Body of pancreas (tissue), 4 donors: ENCODE measurements around the gene NUDT13. TPM values are rescaled to one million over a fixed set of nuclear protein-coding genes. Genes with fewer than 3 reads are reported as not detected.
A peak's percentile ranks its signal among the peaks of the same experiment; 100 is the strongest.

Source experiments
- ATAC-seq: fragments of 150-250 bp; one replicate; pipeline ENCODE4 v1.9.1; 2016
- DNase-seq, 4 donors: peaks; one replicate each; pipeline ENCODE4 v3.0.0-alpha.2; 2019
- H3K27ac ChIP-seq, 4 donors: fragments of 200-600 bp; sonication (generic); 1 replicate in 3 of 4; 2 replicates in 1 of 4; pipeline versions ENCODE4 v1.5.1 to v1.6.1; 2016 to 2019; ENCODE audit warnings: mild to moderate bottlenecking in 1 of 4, mixed read lengths in 1 of 4, moderate library complexity in 1 of 4
- H3K27me3 ChIP-seq, 2 donors: fragments of 200-600 bp; sonication (generic); one replicate each; pipeline ENCODE4 v1.6.0; 2016; ENCODE audit warnings: mild to moderate bottlenecking in 1 of 2
- H3K36me3 ChIP-seq, 2 donors: fragments of 200-600 bp; sonication (generic); replicated peaks in 1 of 2; 2 replicates each; pipeline ENCODE4 v1.5.1; 2016; ENCODE audit warnings: low read depth in 2 of 2; ENCODE audit not compliant: insufficient read depth in 1 of 2
- H3K4me1 ChIP-seq: fragments of 200-600 bp; sonication (generic); one replicate; pipeline ENCODE4 v1.6.0; 2016
- H3K4me3 ChIP-seq, 2 donors: fragments of 200-600 bp; sonication (generic); 1 replicate in 1 of 2; 2 replicates in 1 of 2; pipeline ENCODE4 v1.5.1; 2016 to 2019
- H3K9me3 ChIP-seq, 3 donors: fragments of 200-600 bp; sonication (generic); 1 replicate in 2 of 3; 2 replicates in 1 of 3; pipeline ENCODE4 v1.5.1; 2016
- CTCF ChIP-seq, 7 experiments: fragments of 450-650 bp in 4 of 7; fragments of 200-600 bp in 3 of 7; sonication (generic) in 3 of 7; IDR thresholded peaks; one replicate each; pipeline ENCODE4 v1.5.1; 2016 to 2019; ENCODE audit warnings: antibody characterized with exemption in 7 of 7
- POLR2A ChIP-seq, 3 donors: fragments of 450-650 bp; IDR thresholded peaks; one replicate each; pipeline ENCODE4 v1.6.1; 2016; ENCODE audit warnings: antibody characterized with exemption in 3 of 3, mild to moderate bottlenecking in 2 of 3
- WGBS, 2 donors: methylation state at CpG; one replicate each; pipeline ENCODE4 v1.1.5; 2017; 5-methylcytosine and 5-hydroxymethylcytosine counted together
- intact Hi-C: fragments of 100-400 bp; cut with DNase I; formaldehyde crosslinking; loops from one replicate; pipeline ENCODE4 v1.15.1; 2023
- total RNA-seq, 2 donors: library from RNA; depleted of rRNA; stranded (reverse); fragments of >200 nt; gene quantifications; one replicate each; pipeline ENCODE4 v1.1.0, GENCODE V29; 2016

The NUDT13 gene
- total RNA-seq, 2 donors from 2014 or later, result 2.3 to 3.3 TPM

- Histone ChIP-seq H3K4me3 (peak overlapping the region; percentile 60 to 92), H3K36me3 (peaks cover 0 to 9% of the 10 kb centered on the region in 2 donors), H3K27ac (peak overlapping the region; percentile 81 to 95 (median 92)), H3K9me3 (no peaks in the 10 kb centered on the region), H3K4me1 (peaks cover 36% of the 10 kb centered on the region), H3K27me3 (no peaks in the 10 kb centered on the region)
- DNase-seq, result no peak
- no peak for ATAC-seq
- 2 to 3% methylated on average over 5 of the region's 5 CpGs for WGBS, 2 donors
- TF ChIP-seq CTCF (IDR thresholded peaks at IDR 0.05) (no peak), POLR2A (IDR thresholded peaks at IDR 0.05) (no peak)
- intact Hi-C loops, result loop anchor here (10.0 kb wide), 1 partner anchor 63 kb away; no protein-coding TSS in a partner anchor
Observed at GRCh38 chr10:73167458-73167782, 57.2 kb downstream of the NUDT13 start.

GRCh38 chr10:73167783-73168464, 57.7 kb downstream of the NUDT13 start, which contains the start of the genes ECD and FAM149B1:
Gene ECD, minus strand, starts transcription at chr10:73168008. Its CDS starts 4,071 bp downstream, at chr10:73163937.
Gene FAM149B1, plus strand, starts transcription at chr10:73168119. Its CDS starts 221 bp downstream, at chr10:73168340.
- Histone ChIP-seq H3K9me3 (no peaks in the 10 kb centered on the region), H3K27me3 (no peaks in the 10 kb centered on the region), H3K4me1 (peaks cover 31% of the 10 kb centered on the region), H3K36me3 (peaks cover 0 to 6% of the 10 kb centered on the region in 2 donors), H3K4me3 (peak within 1 kb of the TSS; percentile 60 to 92), H3K27ac (peak within 1 kb of the TSS; percentile 81 to 95 (median 92))
- WGBS, 2 donors, result 0% methylated on average over 30 to 49 of the region's 49 CpGs
- ATAC-seq, result peak; percentile 99
- DNase-seq, result peak; percentile 89 to 92 (median 92)
- TF ChIP-seq POLR2A (IDR thresholded peaks at IDR 0.05) (peak; percentile 78 to 95 (median 95)), CTCF (IDR thresholded peaks at IDR 0.05) (peak in 4 of 7 experiments; percentile 19 to 50 (median 20))
- intact Hi-C loops, result loop anchor here (10.0 kb wide), 1 partner anchor 63 kb away; no protein-coding TSS in a partner anchor

DNA sequence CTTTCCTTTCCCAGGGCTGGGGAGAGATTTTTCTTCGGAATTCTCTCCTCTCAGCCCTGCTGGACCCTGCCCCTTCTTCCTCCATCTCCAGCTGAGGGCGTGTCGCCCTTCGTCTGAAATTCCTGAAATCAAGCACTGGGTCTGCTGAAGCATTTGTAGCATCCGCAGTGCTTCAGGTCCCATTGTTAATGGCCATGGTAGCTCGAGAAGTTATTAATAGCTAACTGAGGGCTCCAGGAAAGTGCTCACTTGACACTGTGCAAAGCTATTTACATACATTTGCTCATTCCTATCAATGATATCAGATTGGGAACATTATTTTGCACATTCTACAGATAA, 58.2 kb downstream of the NUDT13 start:
- intact Hi-C loops, result loop anchor here (10.0 kb wide), 1 partner anchor 64 kb away; no protein-coding TSS in a partner anchor
- ATAC-seq, result peak; percentile 12
- 0% methylated on average over 6 of the region's 6 CpGs for WGBS, 2 donors

GRCh38 chr10:73169320-73169719, 59.1 kb downstream of the NUDT13 start:
- no peaks in the 10 kb centered on the region for H3K36me3 ChIP-seq
- H3K4me3 ChIP-seq, result no peak overlapping the region
- H3K27ac ChIP-seq, result no peak overlapping the region
- H3K9me3 ChIP-seq, result no peaks in the 10 kb centered on the region
- peaks cover 23% of the 10 kb centered on the region for H3K4me1 ChIP-seq
- no peak for ATAC-seq
- no peak for DNase-seq
- no peaks in the 10 kb centered on the region for H3K27me3 ChIP-seq
- WGBS, 2 donors, result 89 to 95% methylated on average over 2 to 3 of the region's 3 CpGs
- intact Hi-C loops, result loop anchor here (10.0 kb wide), 1 partner anchor 65 kb away; no protein-coding TSS in a partner anchor
- TF ChIP-seq POLR2A (IDR thresholded peaks at IDR 0.05) (no peak), CTCF (IDR thresholded peaks at IDR 0.05) (no peak)

More for the DNA sequence above, 58.2 kb downstream of the NUDT13 start:
- Histone ChIP-seq H3K36me3 (peaks cover 0 to 2% of the 10 kb centered on the region in 2 donors), H3K4me1 (peaks cover 29% of the 10 kb centered on the region), H3K9me3 (no peaks in the 10 kb centered on the region), H3K4me3 (peak overlapping the region; percentile 60 to 92), H3K27me3 (no peaks in the 10 kb centered on the region), H3K27ac (peak overlapping the region; percentile 81 to 95 (median 92))
- TF ChIP-seq CTCF (IDR thresholded peaks at IDR 0.05) (no peak), POLR2A (IDR thresholded peaks at IDR 0.05) (no peak)
- no peak for DNase-seq
